ENCODE data around the gene MYO1B. TPM values are rescaled to one million over a fixed set of nuclear protein-coding genes. Genes with fewer than 3 reads are reported as not detected.

The MYO1B gene
- total and polyA plus RNA-seq, 10 of the 15 experiments (the other 5 are each of a cell fraction or from before 2014, with no cell fraction given): 0.10 to 4.2 (median 1.6) TPM

GRCh38 chr2:191225126-191225525, 20.1 kb upstream of the MYO1B start:
- TF ChIP-seq RAD21 (IDR thresholded peaks at IDR 0.05; ENCODE audit: insufficient read depth, low read depth, low read length) (no peak), ATF7 (IDR thresholded peaks at IDR 0.05; ENCODE audit: low read depth) (no peak)
- no peak for FAIRE-seq
- RAD21 ChIA-PET (ENCODE audit: unreplicated experiment): interaction anchor here (1.2 kb wide), 1 partner anchor 60 kb away, joined by 3 read pairs; no protein-coding TSS in a partner anchor
- SMC1A ChIA-PET (ENCODE audit: uncharacterized antibody, unreplicated experiment): interaction anchor here (1.1 to 1.2 kb wide), 2 partner anchors 11 to 60 kb away, joined by 3 read pairs; no protein-coding TSS in a partner anchor
- no peaks in the 10 kb centered on the region for H3K36me3 ChIP-seq (ENCODE audit: control insufficient read depth in 2 of 2, insufficient read depth in 2 of 2, low read length in 1 of 2)
- no peak overlapping the region for H2AFZ ChIP-seq (ENCODE audit: control insufficient read depth, low read depth, low read length)
- H3K79me2 ChIP-seq (ENCODE audit: control insufficient read depth, insufficient read depth, low read length): no peaks in the 10 kb centered on the region
- H3K27me3 ChIP-seq (replicated peaks in 1 of 2; ENCODE audit: control insufficient read depth in 2 of 2, insufficient read depth in 2 of 2, low read length in 1 of 2): no peaks in the 10 kb centered on the region
- intact Hi-C loops (cut with micrococcal nuclease; ENCODE audit: unreplicated experiment) (no loop called here), in situ Hi-C loops (cut with MboI) (no loop called here)
- no TSS peak for BruUV-seq (replicated peaks)
- CTCF ChIA-PET: interaction anchor here (1.0 to 1.5 kb wide), 2 partner anchors 10 to 173 kb away, joined by 4 to 5 read pairs; no protein-coding TSS in a partner anchor
- H3K4me3 ChIP-seq: no peak overlapping the region
- H3K9ac ChIP-seq (ENCODE audit: control insufficient read depth, insufficient read depth, low read length): no peak overlapping the region
- H3K4me1 ChIP-seq (ENCODE audit: control insufficient read depth, insufficient read depth, low read length): peaks cover 4% of the 10 kb centered on the region
- no peak for DNase-seq (ENCODE audit: low read depth, low spot score)
- H3K9me3 ChIP-seq (replicated peaks; ENCODE audit: control insufficient read depth, insufficient read depth, low read length): peaks cover 6% of the 10 kb centered on the region; the same call in 2 of the 3 replicates
- H3K27ac ChIP-seq (ENCODE audit: control insufficient read depth, insufficient read depth): no peak overlapping the region
- ATAC-seq: no peak
- H4K20me1 ChIP-seq (ENCODE audit: control insufficient read depth, insufficient read depth): no peaks in the 10 kb centered on the region
- no peak overlapping the region for H3K4me2 ChIP-seq (ENCODE audit: control insufficient read depth, insufficient read depth)
- WGBS (ENCODE audit: insufficient coverage, insufficient replicate concordance, low lambda C conversion rate, missing lambda C conversion rate): 100% methylated on average over 1 of the region's 1 CpG
- POLR2A ChIA-PET: no interaction called here

GRCh38 chr2:191225690-191226089, 19.5 kb upstream of the MYO1B start:
- no TSS peak for BruUV-seq (replicated peaks)
- Histone ChIP-seq H2AFZ (ENCODE audit: control insufficient read depth, low read depth, low read length) (no peak overlapping the region), H3K27me3 (replicated peaks in 1 of 2; ENCODE audit: control insufficient read depth in 2 of 2, insufficient read depth in 2 of 2, low read length in 1 of 2) (no peaks in the 10 kb centered on the region), H3K4me3 (no peak overlapping the region), H3K27ac (ENCODE audit: control insufficient read depth, insufficient read depth) (no peak overlapping the region), H3K4me2 (ENCODE audit: control insufficient read depth, insufficient read depth) (no peak overlapping the region), H3K79me2 (ENCODE audit: control insufficient read depth, insufficient read depth, low read length) (no peaks in the 10 kb centered on the region), H3K36me3 (ENCODE audit: control insufficient read depth in 2 of 2, insufficient read depth in 2 of 2, low read length in 1 of 2) (no peaks in the 10 kb centered on the region), H3K9me3 (replicated peaks; ENCODE audit: control insufficient read depth, insufficient read depth, low read length) (peaks cover 2% of the 10 kb centered on the region; the same call in 1 of the 3 replicates), H4K20me1 (ENCODE audit: control insufficient read depth, insufficient read depth) (no peaks in the 10 kb centered on the region), H3K9ac (ENCODE audit: control insufficient read depth, insufficient read depth, low read length) (no peak overlapping the region), H3K4me1 (ENCODE audit: control insufficient read depth, insufficient read depth, low read length) (no peaks in the 10 kb centered on the region; the same call in 1 of the 2 replicates)
- intact Hi-C loops (cut with micrococcal nuclease; ENCODE audit: unreplicated experiment): no loop called here
- ChIA-PET SMC1A (ENCODE audit: uncharacterized antibody, unreplicated experiment) (interaction anchor here (1.1 kb wide), 1 partner anchor 61 kb away, joined by 3 read pairs; no protein-coding TSS in a partner anchor), POLR2A (no interaction called here), RAD21 (ENCODE audit: unreplicated experiment) (interaction anchor here (1.2 kb wide), 1 partner anchor 61 kb away, joined by 3 read pairs; no protein-coding TSS in a partner anchor), CTCF (interaction anchor here (1.0 to 1.5 kb wide), 2 partner anchors 11 to 173 kb away, joined by 4 to 5 read pairs; no protein-coding TSS in a partner anchor)
- ATAC-seq (no peak), FAIRE-seq (no peak), DNase-seq (ENCODE audit: low read depth, low spot score) (no peak)
- 0% methylated on average over 1 of the region's 1 CpG for WGBS (ENCODE audit: insufficient coverage, insufficient replicate concordance, low lambda C conversion rate, missing lambda C conversion rate)
- in situ Hi-C loops (cut with MboI): no loop called here
- no peak for TF ChIP-seq MAX (IDR thresholded peaks at IDR 0.05; ENCODE audit: low read depth, low read length)
- TF ChIP-seq MYB (IDR thresholded peaks at IDR 0.05; ENCODE audit: borderline replicate concordance, low read depth, low read length): no peak
- no peak for TF ChIP-seq POLR2A (IDR thresholded peaks at IDR 0.05; ENCODE audit: low read depth, low read length)
- TF ChIP-seq POU2F2 (IDR thresholded peaks at IDR 0.05; ENCODE audit: borderline replicate concordance, low read depth, low read length): no peak
- no peak for TF ChIP-seq CREM (IDR thresholded peaks at IDR 0.05; ENCODE audit: low read depth)
- no peak for TF ChIP-seq DPF2 (IDR thresholded peaks at IDR 0.05)
- no peak for TF ChIP-seq ATF3 (IDR thresholded peaks at IDR 0.05; ENCODE audit: borderline replicate concordance, extremely low read depth, low read depth, low read length)
- TF ChIP-seq GATAD2B (conservative IDR thresholded peaks at IDR 0.05; ENCODE audit: low read depth): no peak
- TF ChIP-seq SMAD1 (IDR thresholded peaks at IDR 0.05; ENCODE audit: low read depth, partially characterized antibody): no peak
- TF ChIP-seq TCF12 (IDR thresholded peaks at IDR 0.05; ENCODE audit: low read depth, low read length): no peak
- TF ChIP-seq MEF2B (IDR thresholded peaks at IDR 0.05; ENCODE audit: partially characterized antibody, poor library complexity, severe bottlenecking): no peak
- no peak for TF ChIP-seq LARP7 (IDR thresholded peaks at IDR 0.05)
- no peak for TF ChIP-seq ASH2L (IDR thresholded peaks at IDR 0.05; ENCODE audit: borderline replicate concordance, low read depth)
- TF ChIP-seq NFYB (IDR thresholded peaks at IDR 0.05; ENCODE audit: insufficient read depth, low read depth, low read length): no peak
- TF ChIP-seq RFX5 (IDR thresholded peaks at IDR 0.05; ENCODE audit: low read depth, low read length): no peak

All from GM12878 (cell line).